Measurements from ENCODE around the gene U2SURP.

U2SURP gene

DNA sequence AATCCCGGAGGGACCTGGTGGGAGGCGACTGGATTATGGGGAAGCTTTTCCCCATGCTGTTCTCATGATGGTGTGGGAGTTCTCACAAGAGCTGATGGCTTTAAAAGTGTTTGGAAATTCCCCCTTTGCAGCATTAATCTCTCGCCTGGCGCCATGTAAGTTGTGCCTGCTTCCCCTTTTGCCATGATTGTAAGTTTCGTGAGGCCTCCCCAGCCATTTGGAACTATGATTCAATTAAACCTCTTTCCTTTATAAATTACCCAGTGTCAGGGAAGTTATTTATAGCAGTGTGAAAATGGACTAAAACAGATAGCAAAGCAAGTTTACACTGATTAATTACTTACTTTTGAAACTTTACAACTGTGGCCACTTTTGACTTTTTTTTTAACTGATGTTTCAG lies 10.6 kb upstream of the U2SURP start:
- TF ChIP-seq, protein P1, sequence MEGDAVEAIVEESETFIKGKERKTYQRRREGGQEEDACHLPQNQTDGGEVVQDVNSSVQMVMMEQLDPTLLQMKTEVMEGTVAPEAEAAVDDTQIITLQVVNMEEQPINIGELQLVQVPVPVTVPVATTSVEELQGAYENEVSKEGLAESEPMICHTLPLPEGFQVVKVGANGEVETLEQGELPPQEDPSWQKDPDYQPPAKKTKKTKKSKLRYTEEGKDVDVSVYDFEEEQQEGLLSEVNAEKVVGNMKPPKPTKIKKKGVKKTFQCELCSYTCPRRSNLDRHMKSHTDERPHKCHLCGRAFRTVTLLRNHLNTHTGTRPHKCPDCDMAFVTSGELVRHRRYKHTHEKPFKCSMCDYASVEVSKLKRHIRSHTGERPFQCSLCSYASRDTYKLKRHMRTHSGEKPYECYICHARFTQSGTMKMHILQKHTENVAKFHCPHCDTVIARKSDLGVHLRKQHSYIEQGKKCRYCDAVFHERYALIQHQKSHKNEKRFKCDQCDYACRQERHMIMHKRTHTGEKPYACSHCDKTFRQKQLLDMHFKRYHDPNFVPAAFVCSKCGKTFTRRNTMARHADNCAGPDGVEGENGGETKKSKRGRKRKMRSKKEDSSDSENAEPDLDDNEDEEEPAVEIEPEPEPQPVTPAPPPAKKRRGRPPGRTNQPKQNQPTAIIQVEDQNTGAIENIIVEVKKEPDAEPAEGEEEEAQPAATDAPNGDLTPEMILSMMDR (IDR thresholded peaks at IDR 0.05; ENCODE audit: extremely low read depth, missing control alignments), result no peak
- no peak for DNase-seq (ENCODE audit: low spot score)

DNA sequence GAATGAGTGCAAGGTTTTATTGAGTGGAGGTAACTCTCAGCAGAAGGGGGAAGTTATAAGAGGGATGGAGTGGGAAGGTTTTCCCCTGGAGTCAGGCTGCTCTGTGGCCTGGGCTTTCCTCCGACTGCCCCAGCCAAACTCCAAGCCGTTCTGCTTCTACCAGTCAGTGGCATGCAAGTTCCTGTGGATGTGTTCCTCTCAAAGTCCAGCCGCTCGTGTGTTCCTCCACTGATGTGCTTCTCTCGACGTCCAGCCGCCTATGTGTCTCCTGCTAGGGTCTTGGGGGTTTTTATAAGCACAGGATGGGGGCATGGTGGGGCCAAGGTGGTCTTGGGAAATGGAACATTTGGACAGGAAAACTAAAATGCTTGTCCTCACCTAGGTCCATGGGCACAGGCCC lies 9.0 kb upstream of the U2SURP start:
- no peak for DNase-seq (ENCODE audit: low spot score)
- TF ChIP-seq, protein P1 (IDR thresholded peaks at IDR 0.05; ENCODE audit: extremely low read depth, missing control alignments), result no peak

DNA sequence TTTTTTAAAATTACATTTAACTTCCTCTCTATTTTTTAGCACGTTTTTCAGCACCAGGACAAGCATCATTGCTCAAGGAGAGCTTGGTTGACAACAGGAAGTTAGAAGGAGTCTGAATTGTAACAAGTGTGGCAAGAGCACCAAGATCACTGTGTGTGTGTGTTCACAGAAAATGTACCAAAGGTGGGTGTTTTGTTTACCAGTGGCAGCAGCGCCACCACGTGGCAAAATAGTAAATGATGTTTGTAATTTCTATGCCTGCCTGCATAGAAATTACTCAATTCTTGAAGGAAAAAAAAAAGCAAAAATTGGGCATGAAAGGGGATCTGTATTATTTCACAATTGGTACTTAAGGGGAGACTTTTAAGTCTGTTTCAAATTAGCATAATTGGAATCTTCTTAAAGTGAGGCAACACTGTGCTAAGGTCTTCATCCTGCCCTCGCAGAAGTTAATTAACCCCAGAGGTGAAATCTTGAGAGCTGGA lies 7.4 kb upstream of the U2SURP start:
- peak; percentile 55 for DNase-seq (ENCODE audit: low spot score)
- TF ChIP-seq, protein P1 (IDR thresholded peaks at IDR 0.05; ENCODE audit: extremely low read depth, missing control alignments), result peak; percentile 88

DNA sequence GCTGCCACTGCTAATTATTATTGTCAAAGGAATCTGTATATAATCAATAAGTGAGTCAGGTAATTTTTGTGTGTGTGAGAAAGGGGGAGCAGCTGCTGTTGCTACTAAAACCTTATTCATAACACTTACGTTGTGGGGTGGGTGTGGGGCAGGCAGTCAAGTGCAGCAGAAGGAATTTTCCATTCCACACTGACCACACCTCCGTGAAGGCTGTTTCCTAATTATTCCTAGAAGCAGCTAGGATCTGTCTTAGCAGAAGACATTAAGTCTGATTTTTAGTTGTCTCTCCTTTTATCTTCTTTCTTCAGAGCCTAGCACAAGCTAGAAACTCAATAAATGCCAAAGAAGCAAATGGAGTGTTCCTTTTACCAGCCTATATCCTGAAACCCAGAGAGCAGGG lies 4.0 kb upstream of the U2SURP start:
- no peak for DNase-seq (ENCODE audit: low spot score)
- TF ChIP-seq, protein P1 (IDR thresholded peaks at IDR 0.05; ENCODE audit: extremely low read depth, missing control alignments), result no peak

DNA sequence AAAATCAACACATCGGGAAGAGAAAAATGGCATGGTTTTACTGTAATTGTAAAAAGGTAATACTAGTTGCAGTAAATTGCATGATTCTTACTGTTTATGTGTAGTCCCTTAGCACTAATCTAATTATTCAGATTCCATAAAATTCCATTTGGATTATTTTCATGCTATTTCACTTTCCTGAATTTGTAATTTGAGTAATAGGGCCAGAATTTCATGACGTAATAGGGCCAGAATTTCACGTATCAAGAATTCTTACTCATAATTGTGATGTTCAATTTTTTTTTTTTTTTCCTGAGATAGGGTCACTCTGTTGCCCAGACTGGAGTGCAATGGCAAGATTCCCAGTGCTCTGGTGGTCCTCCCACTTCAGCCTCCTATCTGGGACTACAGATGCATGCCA lies 2.9 kb upstream of the U2SURP start:
- TF ChIP-seq, protein P1 (IDR thresholded peaks at IDR 0.05; ENCODE audit: extremely low read depth, missing control alignments), result no peak
- DNase-seq (ENCODE audit: low spot score), result no peak

DNA sequence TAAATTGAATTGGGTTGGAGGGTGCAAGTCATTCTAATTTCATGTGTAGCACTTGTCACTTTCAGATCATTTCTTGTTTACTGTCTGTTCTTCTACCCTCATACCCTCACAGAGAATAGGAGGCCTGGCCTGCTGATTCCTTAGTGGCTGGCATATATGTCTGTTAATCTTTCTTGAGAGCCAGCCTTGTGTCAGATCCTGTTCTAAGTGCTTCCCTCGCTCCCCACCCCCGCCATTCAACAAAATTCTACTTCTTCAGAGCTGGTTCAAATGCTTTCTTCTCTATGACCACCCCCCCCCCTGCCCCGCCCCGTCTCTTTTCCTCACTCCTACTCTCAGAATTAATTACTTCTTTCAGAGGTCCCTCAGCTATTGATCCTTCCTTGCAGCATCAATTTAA lies 1.5 kb upstream of the U2SURP start:
- TF ChIP-seq, protein P1 (IDR thresholded peaks at IDR 0.05; ENCODE audit: extremely low read depth, missing control alignments), result no peak
- no peak for DNase-seq (ENCODE audit: low spot score)

DNA sequence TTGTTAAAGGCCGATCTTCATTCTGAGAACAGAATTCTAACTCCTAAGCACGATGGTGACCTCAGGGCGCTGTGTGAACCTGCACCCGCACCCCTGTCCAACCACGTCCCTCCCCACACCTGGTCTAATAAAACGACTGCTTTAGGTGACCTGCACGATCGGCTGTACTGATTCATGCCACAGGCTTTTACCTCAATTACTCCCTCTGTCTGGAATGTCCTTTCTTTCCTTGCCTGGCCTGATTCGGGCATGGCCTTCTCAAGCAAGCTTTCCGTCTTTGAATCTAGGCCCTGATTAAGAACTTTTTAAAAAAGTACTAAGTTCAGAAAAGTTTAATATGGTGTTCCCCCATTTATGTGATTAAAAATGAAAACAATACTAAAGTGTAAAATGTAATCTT lies 842 bp upstream of the U2SURP start:
- DNase-seq (ENCODE audit: low spot score), result no peak
- TF ChIP-seq, protein P1 (IDR thresholded peaks at IDR 0.05; ENCODE audit: extremely low read depth, missing control alignments), result no peak

All from GM20000 (cell line).